GM21367 (cell line): ENCODE measurements around the gene CUL5.
A peak's percentile ranks its signal among the peaks of the same experiment; 100 is the strongest.
"Not testable (repeated sequence)": the region's sequence is repeated elsewhere in the genome, so short reads cannot be mapped to it uniquely, and the experiment has no call there.

Experiments used
- ATAC-seq: cut with Tn5 transposase; IDR thresholded peaks from one replicate; pipeline ENCODE4 v1.9.1; 2021; ENCODE audit not compliant: unreplicated experiment

The CUL5 gene

GRCh38 chr11:108111126-108111525, 102.4 kb downstream of the CUL5 start:
- no peak for ATAC-seq

DNA sequence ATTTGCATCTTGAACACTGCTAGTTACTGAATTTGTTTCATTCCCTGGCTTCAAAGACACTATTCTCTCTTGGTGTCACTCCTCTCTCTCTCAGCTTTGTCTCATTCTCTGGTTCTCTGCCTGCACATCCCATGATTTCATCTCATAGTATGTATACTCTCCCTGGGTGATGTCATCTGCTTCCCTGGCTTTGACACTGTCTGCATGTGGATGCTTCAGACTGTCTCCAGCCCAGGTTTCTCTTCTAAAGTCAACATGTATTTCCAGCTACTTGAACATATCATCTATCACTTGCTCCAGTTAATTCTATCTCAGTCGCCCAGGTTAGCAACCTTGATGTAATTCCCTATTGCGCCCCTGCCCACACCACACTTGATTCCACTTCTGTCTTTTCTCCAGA, 103.4 kb downstream of the CUL5 start:
- ATAC-seq, result no peak

- no peak for ATAC-seq
Measured at GRCh38 chr11:108115500-108116140, 106.9 kb downstream of the CUL5 start.

GRCh38 chr11:108117746-108118371, 109.2 kb downstream of the CUL5 start:
- ATAC-seq, result no peak

- ATAC-seq, result not testable (repeated sequence)
Measured at GRCh38 chr11:108120936-108121273, 112.2 kb downstream of the CUL5 start.

GRCh38 chr11:108121274-108122155, 112.8 kb downstream of the CUL5 start, which contains the start of gene ACAT1:
ACAT1 (plus strand) TSS chr11:108121567; CDS start chr11:108121607, 40 bp downstream.
- peak; percentile 92 for ATAC-seq

DNA sequence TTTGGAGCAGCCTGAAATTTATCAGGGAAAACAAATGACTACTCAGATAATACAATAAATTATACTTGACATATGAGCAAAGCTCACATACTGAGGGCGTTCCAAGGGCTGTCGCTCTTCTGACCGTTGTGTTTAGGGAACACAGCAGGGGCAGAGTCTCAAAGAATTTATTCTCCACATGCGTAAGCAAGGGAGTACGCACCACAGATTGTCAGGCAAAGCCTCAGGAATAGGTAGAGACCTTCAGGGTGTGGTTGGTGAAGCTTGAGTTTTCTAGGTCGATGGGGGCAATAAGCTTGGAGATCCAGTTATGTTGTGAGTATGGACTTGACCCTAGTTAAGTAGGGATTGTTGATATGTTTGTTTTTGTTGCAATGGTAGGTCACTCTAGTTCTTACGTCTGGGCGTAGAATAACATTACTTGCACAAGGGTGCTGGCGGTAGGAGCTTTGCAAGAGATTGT, 113.5 kb downstream of the CUL5 start:
- no peak for ATAC-seq

DNA sequence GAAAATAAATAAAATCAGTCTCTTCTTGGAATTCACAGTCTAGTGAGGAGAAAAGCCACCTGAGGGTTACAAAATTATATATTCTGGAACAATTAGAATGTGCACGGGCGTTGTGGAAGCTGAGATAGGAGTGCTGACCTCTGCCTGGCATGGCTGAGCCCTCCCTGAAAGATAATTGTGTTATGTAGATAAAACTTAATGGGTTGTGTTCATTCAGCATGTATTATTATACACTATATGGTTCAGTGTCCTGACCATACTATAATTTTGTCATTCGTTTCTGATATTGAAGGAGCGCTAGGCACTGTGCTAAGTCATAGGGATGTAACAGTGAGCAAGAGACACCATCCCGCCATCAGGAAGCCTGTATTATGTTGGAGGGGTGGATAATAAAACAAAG, 116.4 kb downstream of the CUL5 start:
- ATAC-seq, result no peak

DNA sequence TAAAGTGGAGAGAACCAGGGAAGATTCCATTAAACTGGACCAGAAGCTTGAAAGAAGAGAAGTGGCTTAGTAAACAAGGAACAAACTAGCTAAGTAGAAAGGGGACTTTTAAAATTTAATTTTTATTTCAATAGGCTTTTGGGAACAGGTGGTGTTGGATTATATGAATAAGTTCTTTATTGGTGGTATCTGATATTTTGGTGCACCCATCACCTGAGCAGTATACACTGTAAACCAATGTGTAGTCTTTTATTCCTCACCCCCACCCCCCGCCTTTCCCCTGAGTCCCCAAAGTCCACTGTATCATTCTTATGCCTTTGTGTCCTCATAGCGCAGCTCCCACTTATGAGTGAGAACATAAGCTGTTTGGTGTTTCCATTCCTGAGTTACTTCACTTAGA, 120.1 kb downstream of the CUL5 start:
- no peak for ATAC-seq

DNA sequence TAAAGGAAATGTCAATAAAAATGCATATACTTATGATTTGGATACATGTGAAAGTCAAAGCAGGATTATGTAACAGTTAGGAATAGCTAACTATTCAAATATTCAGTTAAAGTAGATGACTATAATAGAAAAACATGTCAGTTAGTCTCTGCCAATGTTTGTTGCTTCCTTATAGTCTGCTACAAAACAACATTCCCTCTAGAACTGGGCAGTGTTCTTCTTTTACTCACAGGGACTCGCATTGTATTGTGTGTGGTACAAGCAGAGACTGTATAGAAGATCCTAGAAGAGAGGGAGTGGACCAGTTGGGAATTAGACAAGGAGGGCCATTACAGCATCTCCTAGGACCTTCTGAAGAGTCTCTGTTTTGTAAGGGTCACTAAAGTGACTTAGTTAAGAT, 123.3 kb downstream of the CUL5 start:
- no peak for ATAC-seq

- ATAC-seq, result not testable (repeated sequence)
Measured at GRCh38 chr11:108132993-108133538, 124.4 kb downstream of the CUL5 start.

DNA sequence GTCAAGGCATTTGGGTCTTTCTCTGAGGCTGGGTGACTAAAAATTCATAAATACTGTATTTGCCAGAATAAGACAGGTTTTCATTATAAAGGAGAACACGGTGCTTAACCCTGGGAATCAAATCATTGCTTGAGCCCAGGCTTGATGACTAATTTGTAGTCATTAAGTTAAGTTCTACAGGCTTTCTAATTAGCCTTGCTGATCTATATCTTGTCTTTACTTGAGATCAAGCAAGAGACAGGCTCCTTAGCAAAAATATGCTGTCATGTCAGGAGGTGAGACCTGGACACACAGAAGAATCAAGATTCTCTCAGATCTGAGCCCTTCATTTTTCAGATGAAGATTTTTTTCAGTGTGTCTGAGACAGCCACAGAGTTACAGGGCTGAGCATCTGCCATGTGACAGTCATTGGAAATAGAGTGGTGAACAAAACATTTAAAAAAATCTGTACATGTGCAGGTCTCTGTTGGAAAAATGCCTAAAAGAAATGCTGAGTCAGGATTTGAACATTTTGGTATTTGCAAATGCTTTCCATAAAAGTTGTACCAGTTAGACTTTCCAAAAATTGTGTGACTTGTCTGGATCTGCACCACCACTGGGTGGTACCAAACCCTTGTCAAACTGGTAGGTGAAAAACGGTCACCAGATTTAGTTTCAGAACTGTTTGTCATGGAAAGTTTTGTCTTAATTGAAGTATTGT, 127.3 kb downstream of the CUL5 start:
- peak; percentile 52 for ATAC-seq

- no peak for ATAC-seq
Measured at GRCh38 chr11:108137212-108137611, 128.5 kb downstream of the CUL5 start.

DNA sequence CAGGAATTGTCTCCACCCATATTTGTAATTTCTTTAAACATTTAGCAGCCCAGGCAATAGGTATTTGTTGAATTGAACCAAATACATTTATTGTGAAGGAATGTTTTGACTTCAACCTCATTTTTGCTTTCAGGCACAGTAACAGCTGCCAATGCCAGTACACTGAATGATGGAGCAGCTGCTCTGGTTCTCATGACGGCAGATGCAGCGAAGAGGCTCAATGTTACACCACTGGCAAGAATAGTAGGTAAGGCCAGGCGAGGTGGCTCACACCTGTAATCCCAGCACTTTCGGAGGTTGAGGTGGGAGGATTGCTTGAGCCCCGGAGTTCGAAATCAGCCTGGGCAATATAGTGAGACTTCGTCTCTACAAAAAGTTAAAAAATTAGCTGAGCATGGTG, 133.6 kb downstream of the CUL5 start:
- no peak for ATAC-seq

DNA sequence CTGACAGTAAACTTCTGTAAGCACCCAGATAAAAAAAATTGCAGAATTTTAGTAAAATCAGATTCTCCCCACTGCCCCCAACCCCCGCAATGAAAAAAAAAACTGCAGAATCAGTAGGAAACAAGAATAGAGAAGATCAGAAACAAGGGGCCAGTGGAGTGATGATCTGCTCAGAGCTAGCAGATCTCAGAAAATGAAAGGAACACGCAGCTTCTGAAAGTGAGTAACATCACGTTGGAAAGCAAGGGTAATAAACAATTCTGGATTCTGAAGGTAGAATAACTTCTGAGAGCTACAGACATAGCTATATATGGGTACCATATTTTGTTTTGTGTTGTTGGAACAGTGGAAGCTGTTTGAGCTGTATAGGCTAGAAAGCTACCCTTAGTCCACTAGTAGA, 135.9 kb downstream of the CUL5 start:
- no peak for ATAC-seq

- ATAC-seq, result no peak
Measured at GRCh38 chr11:108147150-108147549, 138.5 kb downstream of the CUL5 start.

- ATAC-seq, result no peak
Measured at GRCh38 chr11:108148556-108148955, 139.9 kb downstream of the CUL5 start.

- no peak for ATAC-seq
Measured at GRCh38 chr11:108154591-108154990, 145.9 kb downstream of the CUL5 start.
